Embryonic facial prominence (tissue), 1 donor: ENCODE measurements around the gene FOXP1.

Experiments
- DNase-seq: peaks from one replicate; pipeline ENCODE4 v3.0.0-alpha.2; 2016; ENCODE audit errors: extremely low spot score

FOXP1 gene

GRCh38 chr3:71080517-71081083 lies 502.9 kb downstream of the FOXP1 start:
- DNase-seq, result no peak

DNA sequence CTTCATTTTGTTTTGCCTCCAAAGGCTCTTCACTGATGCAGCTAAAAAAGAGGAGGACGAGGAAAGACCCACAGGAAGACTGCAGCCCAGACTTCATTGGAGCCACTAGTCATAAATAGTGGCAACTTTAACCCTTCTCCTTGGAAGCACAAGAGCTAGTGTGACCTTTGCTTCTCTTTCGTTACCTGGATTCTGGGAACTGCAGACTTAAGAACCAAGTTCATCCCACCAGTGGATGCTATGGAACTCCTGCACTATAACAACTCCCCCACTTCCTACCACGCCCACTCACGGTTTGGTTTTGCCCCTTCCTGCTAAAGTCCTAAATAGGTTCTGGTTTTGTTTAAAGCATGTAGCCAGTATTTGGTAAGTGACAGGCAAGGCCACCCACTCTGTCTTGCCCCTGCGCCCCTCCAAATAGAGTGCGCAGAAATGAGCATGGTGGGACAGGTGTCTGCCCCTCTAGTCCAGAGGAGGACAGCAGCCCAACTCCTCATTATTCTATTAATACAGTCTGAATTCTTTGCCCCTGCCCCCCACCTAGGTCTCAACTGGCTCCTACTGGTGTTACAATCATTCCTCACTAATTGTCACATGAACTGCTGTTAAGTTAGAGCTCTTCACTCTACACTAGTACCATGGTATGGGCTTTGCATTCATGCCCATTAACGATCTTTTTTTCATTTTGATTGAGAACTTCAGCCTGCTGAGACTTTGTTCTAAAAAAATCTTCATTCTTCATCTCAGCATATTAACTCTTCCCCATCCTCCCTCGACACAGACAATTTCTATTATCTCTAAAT lies 504.6 kb downstream of the FOXP1 start:
- no peak for DNase-seq

DNA sequence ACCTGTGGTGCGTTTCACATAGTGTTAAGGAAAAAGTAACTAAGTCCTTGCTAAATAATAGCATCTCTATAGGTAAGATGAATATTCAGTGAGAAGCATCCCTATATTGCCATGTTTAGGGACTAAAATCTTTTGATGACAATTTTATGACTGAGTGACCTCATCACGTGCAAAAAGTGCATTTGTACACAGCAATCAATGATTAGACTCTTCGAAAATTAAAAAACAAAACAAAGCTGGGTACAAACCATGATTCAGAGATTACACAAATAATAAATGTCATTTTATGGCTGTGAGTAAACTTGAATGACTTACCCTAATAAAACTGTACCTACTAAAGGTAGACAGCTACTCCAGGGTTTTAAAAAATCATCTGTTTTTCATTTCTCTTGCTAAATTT lies 505.3 kb downstream of the FOXP1 start:
- no peak for DNase-seq

- DNase-seq, result no peak
Measured at GRCh38 chr3:71077070-71077469, 506.5 kb downstream of the FOXP1 start.

GRCh38 chr3:71076361-71077002 lies 507.0 kb downstream of the FOXP1 start:
- DNase-seq, result no peak

- DNase-seq, result no peak
Measured at GRCh38 chr3:71075494-71075893, 508.0 kb downstream of the FOXP1 start.

GRCh38 chr3:71074423-71074822 lies 509.1 kb downstream of the FOXP1 start:
- DNase-seq, result no peak

DNA sequence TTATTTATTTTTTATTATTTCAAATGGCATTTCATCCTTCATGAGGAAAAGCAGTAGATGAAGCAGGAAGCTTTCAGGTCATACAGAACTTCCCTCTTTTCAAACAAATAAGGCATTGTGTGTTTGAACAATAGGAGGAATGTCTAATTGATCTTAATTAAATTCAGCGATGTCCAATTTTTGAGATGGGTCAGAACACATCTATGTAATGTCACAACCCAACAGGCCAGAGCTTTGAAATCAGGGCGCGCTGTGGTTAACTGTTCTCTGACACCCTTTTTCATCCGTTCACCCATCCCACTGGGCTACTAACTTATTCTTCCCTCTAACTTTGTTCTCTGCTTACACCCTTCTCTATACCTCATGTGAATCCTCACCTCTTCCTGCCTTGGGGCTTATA lies 510.5 kb downstream of the FOXP1 start:
- DNase-seq, result no peak

GRCh38 chr3:71072287-71072686 lies 511.2 kb downstream of the FOXP1 start:
- no peak for DNase-seq

DNA sequence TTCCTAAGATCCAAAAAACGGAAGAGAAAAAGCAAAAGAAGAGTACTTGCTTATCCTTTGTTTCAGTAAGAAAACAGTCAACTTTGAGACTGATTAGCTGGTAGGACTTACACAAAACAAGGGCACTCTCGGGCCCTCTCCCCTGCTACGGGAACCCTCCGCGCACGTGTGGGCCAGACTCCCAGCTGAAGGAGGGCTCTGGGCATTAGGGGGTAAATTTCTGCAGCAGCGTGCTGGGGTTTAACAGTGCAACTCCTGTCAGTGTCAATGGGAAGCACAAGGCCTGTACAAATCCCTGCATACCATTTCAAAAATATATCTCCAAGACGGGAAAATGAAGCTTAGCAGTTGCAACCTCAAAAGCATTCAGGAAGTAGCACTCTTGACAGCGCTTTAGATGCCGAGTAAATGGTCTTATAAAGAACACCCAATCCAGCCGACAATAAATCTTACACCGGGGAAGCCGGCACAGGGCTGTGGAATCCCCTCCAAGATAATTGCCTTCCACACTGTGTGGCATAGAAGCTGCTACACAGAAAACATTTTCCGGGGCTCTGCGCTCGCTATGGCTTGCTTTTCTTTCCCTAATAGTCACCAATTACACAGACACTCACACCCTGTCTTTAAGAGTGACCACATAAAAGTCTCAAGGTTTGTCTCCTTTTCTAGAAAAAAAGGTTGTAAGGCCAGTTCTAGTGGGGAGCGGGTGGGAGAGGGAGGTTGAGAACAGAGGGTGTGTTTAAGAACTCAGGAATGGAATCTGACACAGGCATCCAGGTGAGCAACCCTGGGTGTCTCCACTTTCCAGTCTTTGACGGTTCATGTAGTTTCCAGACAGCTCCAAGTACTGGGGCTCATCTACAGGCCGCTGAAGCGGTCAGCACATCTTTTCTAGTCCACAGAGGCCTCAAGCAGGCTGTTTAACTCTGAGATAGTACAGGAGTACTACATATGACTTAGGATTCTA lies 512.7 kb downstream of the FOXP1 start:
- no peak for DNase-seq

- peak; percentile 29 for DNase-seq
Measured at GRCh38 chr3:71069797-71070196, 513.7 kb downstream of the FOXP1 start.

- DNase-seq, result no peak
Measured at GRCh38 chr3:71067977-71068654, 515.4 kb downstream of the FOXP1 start.

GRCh38 chr3:71066849-71067261 lies 516.7 kb downstream of the FOXP1 start:
- no peak for DNase-seq

DNA sequence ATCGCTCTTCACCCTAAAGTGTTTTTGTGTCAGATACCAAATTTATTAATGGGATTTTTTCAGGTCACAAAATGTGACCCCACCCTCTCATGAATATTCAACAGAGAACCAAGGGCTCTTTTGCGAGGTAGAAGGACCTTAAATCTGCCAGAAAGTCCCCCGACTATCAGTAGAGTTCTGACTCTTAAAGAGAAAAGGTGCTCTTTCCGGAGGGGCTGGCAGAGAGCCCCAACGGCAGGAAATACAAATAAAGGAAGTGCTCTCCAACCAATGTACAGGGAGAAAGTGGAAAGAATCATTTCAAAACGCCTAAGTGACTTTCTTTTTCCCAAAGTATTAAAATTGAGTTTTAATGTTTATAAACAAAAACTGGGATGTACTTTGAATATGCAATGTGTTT lies 517.2 kb downstream of the FOXP1 start:
- no peak for DNase-seq

- no peak for DNase-seq
Measured at GRCh38 chr3:71065764-71066013, 517.8 kb downstream of the FOXP1 start.

- DNase-seq, result no peak
Measured at GRCh38 chr3:71064956-71065763, 518.4 kb downstream of the FOXP1 start.

- peak; percentile 30 for DNase-seq
Measured at GRCh38 chr3:71064291-71064955, 519.1 kb downstream of the FOXP1 start.

GRCh38 chr3:71063773-71064290 lies 519.7 kb downstream of the FOXP1 start:
- DNase-seq, result peak; percentile 13

- no peak for DNase-seq
Measured at GRCh38 chr3:71062952-71063772, 520.4 kb downstream of the FOXP1 start.
